MG63 (cell line): ENCODE data around the gene BAD. TPM values are rescaled to one million over a fixed set of nuclear protein-coding genes. Genes with fewer than 3 reads are reported as not detected.

Experiments
- DNase-seq: peaks from one replicate; pipeline ENCODE4 v3.0.0-alpha.2; 2020
- H3K27me3 ChIP-seq: fragments of 250-450 bp; sonication (Bioruptor Pico); 2 replicates; pipeline ENCODE4 v1.5.1; 2020; ENCODE audit warnings: mild to moderate bottlenecking, moderate library complexity
- H3K36me3 ChIP-seq: fragments of 250-450 bp; sonication (Bioruptor Pico); 2 replicates; pipeline ENCODE4 v1.5.1; 2020; ENCODE audit warnings: mild to moderate bottlenecking, moderate library complexity
- H3K4me3 ChIP-seq: fragments of 250-450 bp; sonication (Bioruptor Pico); 2 replicates; pipeline ENCODE4 v1.5.1; 2020; ENCODE audit warnings: mild to moderate bottlenecking, moderate library complexity
- H3K9me3 ChIP-seq: fragments of 250-450 bp; sonication (Bioruptor Pico); 2 replicates; pipeline ENCODE4 v1.5.1; 2020; ENCODE audit warnings: mild to moderate bottlenecking, moderate library complexity
- total RNA-seq: library from RNA; depleted of rRNA; stranded (reverse); fragments of >200 nt; shearing (Covaris generic); gene quantifications from 2 replicates; pipeline ENCODE4 v1.2.3, GENCODE V29; 2014; ENCODE audit warnings: low replicate concordance; rRNA removed

The BAD gene
- total RNA-seq, 1 experiment from 2014 or later = 166 TPM

DNA sequence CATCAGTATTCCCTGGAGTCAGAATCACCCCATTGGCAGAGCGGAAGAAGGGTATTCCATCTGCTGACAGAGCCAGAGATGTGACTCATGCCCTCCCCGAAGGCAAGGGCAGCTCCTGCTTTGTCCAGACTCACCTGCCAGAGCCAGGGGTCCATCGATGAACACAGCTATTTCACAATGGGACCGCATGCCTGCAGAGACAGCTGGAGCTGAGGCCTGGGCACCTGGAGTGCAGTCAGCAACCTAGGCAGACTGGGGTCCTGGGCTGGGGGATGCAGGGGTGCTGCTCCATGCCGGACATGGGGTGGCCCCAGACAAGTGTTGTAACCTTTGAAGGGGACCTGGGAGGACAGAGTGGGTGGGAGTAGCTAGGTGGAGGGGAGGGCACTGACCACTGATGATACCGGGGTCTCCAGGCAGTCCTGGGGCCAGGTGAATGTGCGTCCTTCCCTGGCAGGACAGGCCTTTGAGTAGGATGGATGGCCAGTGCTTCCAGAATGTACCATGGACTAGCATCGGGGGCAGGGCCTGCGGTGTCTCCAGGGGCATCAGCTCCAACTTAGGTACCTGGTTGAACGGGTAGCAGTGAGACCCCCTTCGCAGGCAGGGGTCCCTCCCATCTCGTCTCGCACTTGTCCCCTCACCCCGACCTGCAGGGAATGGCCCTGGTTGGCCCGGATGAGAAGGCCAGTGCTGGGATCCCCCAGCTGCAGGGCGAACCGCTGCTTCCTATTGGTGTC lies 60.1 kb downstream of the BAD start:
- no peak for DNase-seq
- Histone ChIP-seq H3K4me3 (no peak overlapping the region), H3K36me3 (peaks cover 10% of the 10 kb centered on the region), H3K27me3 (no peaks in the 10 kb centered on the region), H3K9me3 (no peaks in the 10 kb centered on the region)

DNA sequence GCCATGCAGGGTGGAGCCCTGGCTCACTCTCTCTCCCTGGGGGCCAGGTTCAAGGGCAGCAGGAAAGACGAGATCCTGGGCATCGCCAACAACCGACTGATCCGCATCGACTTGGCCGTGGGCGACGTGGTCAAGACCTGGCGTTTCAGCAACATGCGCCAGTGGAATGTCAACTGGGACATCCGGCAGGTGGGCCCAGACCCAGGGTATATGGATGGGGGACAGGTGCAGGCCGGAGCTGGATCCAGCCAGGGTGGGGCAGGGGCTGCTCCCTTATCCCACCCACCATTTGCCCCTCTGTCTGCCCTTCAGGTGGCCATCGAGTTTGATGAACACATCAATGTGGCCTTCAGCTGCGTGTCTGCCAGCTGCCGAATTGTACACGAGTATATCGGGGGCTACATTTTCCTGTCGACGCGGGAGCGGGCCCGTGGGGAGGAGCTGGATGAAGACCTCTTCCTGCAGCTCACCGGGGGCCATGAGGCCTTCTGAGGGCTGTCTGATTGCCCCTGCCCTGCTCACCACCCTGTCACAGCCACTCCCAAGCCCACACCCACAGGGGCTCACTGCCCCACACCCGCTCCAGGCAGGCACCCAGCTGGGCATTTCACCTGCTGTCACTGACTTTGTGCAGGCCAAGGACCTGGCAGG lies 61.3 kb downstream of the BAD start:
- no peak overlapping the region for H3K4me3 ChIP-seq
- H3K27me3 ChIP-seq = no peaks in the 10 kb centered on the region
- H3K36me3 ChIP-seq = peaks cover 7% of the 10 kb centered on the region; the same call in 1 of the 2 replicates
- no peak for DNase-seq
- H3K9me3 ChIP-seq = no peaks in the 10 kb centered on the region

DNA sequence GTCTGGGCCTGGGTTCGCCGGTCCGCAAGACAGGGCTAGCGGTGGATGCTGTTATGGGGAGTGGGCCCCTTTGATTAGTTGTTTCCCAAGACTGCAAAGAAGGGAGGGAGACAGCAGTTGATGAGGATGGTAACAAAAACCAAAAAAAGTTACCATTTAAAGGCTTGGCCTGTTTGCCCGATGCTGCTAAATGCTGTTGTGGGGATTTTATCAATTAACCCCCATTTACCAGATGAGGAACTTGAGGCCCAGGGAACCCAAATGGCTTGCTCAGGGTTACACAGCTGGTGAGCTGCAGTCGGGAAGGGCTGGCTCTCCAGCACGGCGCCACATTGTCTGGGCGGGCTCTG lies 61.8 kb downstream of the BAD start:
- Histone ChIP-seq H3K27me3 (no peaks in the 10 kb centered on the region), H3K4me3 (no peak overlapping the region), H3K36me3 (peaks cover 7% of the 10 kb centered on the region; the same call in 1 of the 2 replicates), H3K9me3 (no peaks in the 10 kb centered on the region)
- DNase-seq = no peak

DNA sequence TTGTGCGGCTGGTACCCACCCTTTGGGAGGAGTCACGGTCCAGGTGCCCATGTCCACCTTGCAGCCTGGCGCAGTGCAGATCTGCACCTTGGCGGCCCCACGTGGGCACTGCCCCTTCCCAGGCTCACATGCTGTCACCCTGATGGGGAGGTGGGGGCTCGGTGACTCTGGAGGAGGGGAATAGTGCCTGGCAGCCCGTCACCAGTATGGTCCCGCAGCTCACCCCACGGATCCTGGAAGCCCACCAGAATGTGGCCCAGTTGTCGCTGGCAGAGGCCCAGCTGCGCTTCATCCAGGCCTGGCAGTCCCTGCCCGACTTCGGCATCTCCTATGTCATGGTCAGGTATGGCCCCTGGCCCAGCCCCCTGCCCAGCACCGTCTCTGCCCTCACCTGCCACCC lies 63.7 kb downstream of the BAD start:
- Histone ChIP-seq H3K4me3 (no peak overlapping the region), H3K36me3 (peaks cover 7% of the 10 kb centered on the region; the same call in 1 of the 2 replicates), H3K27me3 (no peaks in the 10 kb centered on the region), H3K9me3 (no peaks in the 10 kb centered on the region)
- no peak for DNase-seq

DNA sequence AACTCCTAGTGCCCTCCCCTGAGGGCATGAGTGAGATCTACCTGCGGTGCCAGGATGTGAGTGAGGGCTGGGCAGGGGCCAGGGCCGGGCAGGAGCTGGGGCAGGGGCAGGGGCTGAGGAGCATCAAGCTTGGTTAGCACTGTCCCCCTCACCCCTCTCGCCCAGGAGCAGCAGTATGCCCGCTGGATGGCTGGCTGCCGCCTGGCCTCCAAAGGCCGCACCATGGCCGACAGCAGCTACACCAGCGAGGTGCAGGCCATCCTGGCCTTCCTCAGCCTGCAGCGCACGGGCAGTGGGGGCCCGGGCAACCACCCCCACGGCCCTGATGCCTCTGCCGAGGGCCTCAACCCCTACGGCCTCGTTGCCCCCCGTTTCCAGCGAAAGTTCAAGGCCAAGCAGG lies 64.2 kb downstream of the BAD start:
- Histone ChIP-seq H3K27me3 (no peaks in the 10 kb centered on the region), H3K9me3 (no peaks in the 10 kb centered on the region), H3K36me3 (peaks cover 7% of the 10 kb centered on the region; the same call in 1 of the 2 replicates), H3K4me3 (no peak overlapping the region)
- no peak for DNase-seq

Other genes with a start within 250 kb of the BAD start
- gene FLRT1, start 248.7 kb downstream of the BAD start, total RNA-seq = 0.25 TPM in 1 of 2 replicates, not detected in the other
- gene MACROD1, start 118.6 kb downstream of the BAD start, total RNA-seq = 14.1 and 44.1 TPM in 2 replicates
- gene STIP1, start 98.5 kb downstream of the BAD start, total RNA-seq = 254 and 287 TPM in 2 replicates
- gene FERMT3, start 77.9 kb downstream of the BAD start, total RNA-seq = not detected in 2 replicates
- gene TRPT1, start 58.5 kb downstream of the BAD start, total RNA-seq = 24.6 and 26.3 TPM in 2 replicates
- gene NUDT22, start 58.4 kb downstream of the BAD start, total RNA-seq = 21.5 and 34.2 TPM in 2 replicates
- gene DNAJC4, start 54.1 kb downstream of the BAD start, total RNA-seq = 1.6 and 3.5 TPM in 2 replicates
- 9.3 and 19.0 TPM in 2 replicates for gene VEGFB, start 50.1 kb downstream of the BAD start, total RNA-seq
- gene FKBP2, start 43.6 kb downstream of the BAD start, total RNA-seq = 22.8 and 50.8 TPM in 2 replicates
- gene PPP1R14B, start 37.7 kb downstream of the BAD start, total RNA-seq = 506 and 662 TPM in 2 replicates
- gene PLCB3, start 33.1 kb downstream of the BAD start, total RNA-seq = 24.8 and 37.4 TPM in 2 replicates
- 14.9 and 15.0 TPM in 2 replicates for gene GPR137, start 1.2 kb upstream of the BAD start, total RNA-seq
- gene KCNK4, start 6.6 kb upstream of the BAD start, total RNA-seq = not detected in 2 replicates
- gene CATSPERZ, start 15.7 kb upstream of the BAD start, total RNA-seq = not detected in 2 replicates
- 52.0 and 79.2 TPM in 2 replicates for gene ESRRA, start 20.9 kb upstream of the BAD start, total RNA-seq
- 356 and 508 TPM in 2 replicates for gene TRMT112, start 32.9 kb upstream of the BAD start, total RNA-seq
- 291 and 333 TPM in 2 replicates for gene PRDX5, start 33.5 kb upstream of the BAD start, total RNA-seq
- 1.8 and 3.0 TPM in 2 replicates for gene CCDC88B, start 55.5 kb upstream of the BAD start, total RNA-seq
- gene RPS6KA4, start 74.5 kb upstream of the BAD start, total RNA-seq = 73.7 and 94.2 TPM in 2 replicates